ENCODE measurements around the gene XIRP1. TPM values are rescaled to one million over a fixed set of nuclear protein-coding genes. Genes with fewer than 3 reads are reported as not detected.
A peak's percentile ranks its signal among the peaks of the same experiment; 100 is the strongest.

The XIRP1 gene
- total and polyA plus RNA-seq, 4 donors: 0.13 to 0.75 (median 0.19) TPM; not detected in 1

DNA sequence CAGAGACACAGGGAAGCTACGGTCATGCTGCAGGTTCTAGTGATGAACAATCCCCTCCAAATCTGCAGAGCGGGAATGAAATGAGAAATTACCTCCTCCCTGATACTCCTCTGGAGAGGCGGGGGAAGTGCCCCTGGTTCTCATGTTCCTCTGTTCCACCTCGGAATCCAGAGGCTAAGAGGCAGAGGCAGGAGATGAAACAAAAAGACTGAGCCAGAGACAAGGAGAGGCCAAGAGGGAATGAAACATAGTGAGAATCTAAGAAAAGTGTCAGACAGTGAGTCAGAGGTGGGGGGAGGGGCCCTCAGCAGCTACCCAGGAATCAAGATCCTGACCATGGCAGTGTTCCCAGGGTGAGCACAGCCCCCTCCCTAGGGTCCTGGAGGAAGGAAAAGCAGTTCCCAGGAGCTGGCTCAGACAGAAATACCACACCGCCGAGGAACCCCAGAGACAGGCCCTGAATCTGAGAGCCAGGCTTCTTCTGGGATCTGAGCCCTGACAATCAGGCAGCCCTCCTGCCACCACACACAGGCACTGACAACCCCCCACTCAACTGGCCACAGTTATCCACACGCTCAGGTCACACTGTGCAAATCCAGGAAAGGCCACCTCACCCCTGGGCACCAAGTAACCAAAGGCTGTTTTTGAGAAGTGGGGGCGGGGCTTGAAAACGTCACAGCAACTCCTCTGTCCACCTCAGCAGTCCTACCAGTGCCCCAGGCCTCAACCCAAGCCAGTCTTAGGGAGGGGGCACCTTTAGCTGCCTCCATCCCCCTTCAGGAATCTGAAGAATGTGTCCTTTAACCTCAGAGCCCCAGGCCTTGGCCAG is 41.4 kb downstream of the XIRP1 start:
- Histone ChIP-seq H3K36me3 (ENCODE audit: control insufficient read depth in 1 of 2, insufficient read depth in 2 of 2, low read length in 1 of 2) (peaks cover 0 to 1% of the 10 kb centered on the region in 2 donors), H3K27ac (ENCODE audit: low read depth in 1 of 2, low read length in 2 of 2) (peak overlapping the region; percentile 83 to 84), H3K27me3 (ENCODE audit: control insufficient read depth in 1 of 2, insufficient read depth in 2 of 2, low read length in 1 of 2) (no peaks in the 10 kb centered on the region), H3K9me3 (ENCODE audit: control insufficient read depth, low read length) (no peaks in the 10 kb centered on the region), H3K4me3 (ENCODE audit: low read length in 2 of 2) (peak overlapping the region; percentile 13 to 91), H3K4me1 (ENCODE audit: control insufficient read depth in 1 of 2, insufficient read depth in 2 of 2, low read length in 2 of 2) (peaks cover 10% of the 10 kb centered on the region in 2 donors)
- DNase-seq (peak; percentile 96 to 97), ATAC-seq (ENCODE audit: low FRiP score) (peak; percentile 69)
- WGBS, 2 donors: 3% methylated on average over 9 of the region's 9 CpGs
- intact Hi-C loops (cut with DNase I): loop anchor here in 1 of 2 donors (1.0 kb wide), 1 partner anchor 27 kb away; no protein-coding TSS in a partner anchor

DNA sequence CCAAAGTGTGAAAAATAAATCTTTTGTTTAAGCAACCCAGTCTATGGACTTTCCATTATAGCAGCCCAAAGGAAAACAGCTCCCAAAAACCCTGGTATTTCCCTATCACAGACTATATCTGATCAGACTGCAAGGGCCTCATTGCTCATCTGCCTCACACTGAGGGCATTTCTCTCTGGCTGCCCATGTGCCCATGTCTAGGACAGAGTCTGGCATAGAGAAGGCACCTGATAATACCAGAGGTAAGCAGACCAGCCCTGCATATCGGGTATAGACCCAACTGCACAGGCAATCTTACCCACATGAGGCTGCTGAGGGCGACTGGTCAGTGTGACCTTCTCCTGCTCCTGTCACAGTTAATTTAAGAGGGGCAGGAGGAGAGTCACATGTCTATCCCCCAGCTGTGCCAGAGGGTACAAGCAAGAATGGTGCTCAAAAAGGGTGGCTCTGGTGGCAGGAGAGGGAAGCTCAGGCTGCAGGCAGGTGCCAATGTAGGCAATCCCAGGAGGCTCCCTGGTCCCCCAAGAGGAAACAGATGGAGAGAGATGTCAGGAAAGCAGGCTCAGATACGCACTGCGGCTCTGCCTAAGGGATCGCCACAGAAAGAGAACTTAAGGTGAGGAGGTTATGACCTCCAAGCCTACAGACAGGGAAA is 42.1 kb downstream of the XIRP1 start:
- intact Hi-C loops (cut with DNase I): no loop called here
- peaks cover 10% of the 10 kb centered on the region in 2 donors for H3K4me1 ChIP-seq (ENCODE audit: control insufficient read depth in 1 of 2, insufficient read depth in 2 of 2, low read length in 2 of 2)

DNA sequence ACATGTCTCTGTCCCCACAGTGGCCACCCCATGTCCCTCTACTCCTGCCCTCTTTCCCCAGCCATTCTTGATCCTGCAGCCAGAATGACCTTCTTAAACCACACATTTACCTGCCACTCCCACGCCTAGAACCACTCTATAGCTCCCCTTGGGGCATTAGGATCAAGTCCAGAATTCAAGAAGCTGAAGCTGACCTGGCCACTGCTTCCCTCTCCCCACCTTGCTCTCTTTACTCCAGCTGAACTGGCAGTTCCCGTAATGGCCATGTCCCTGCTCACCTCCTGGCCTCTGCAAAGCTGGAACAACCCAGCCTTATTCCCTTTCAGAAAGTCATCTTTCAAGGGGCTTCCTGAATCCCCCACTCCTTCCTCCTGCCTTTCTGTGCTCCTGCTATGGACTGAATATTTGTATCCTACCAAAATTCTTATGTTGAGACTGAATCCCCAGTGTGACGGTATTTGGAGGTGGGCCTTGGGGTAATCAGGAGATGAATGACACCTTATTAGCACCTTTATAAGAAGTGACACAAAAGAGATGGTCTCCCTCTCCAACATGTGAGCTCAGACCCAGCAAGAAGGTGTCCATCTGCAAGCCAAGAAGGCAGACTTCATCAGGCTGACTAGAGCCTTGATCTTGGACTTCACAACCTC is 42.8 kb downstream of the XIRP1 start:
- DNase-seq: no peak
- peak overlapping the region; percentile 34 to 83 for H3K27ac ChIP-seq (ENCODE audit: low read depth in 1 of 2, low read length in 2 of 2)
- peaks cover 0 to 5% of the 10 kb centered on the region in 2 donors for H3K36me3 ChIP-seq (ENCODE audit: control insufficient read depth in 1 of 2, insufficient read depth in 2 of 2, low read length in 1 of 2)
- no peak overlapping the region for H3K4me3 ChIP-seq (ENCODE audit: low read length in 2 of 2)
- no peak for ATAC-seq (ENCODE audit: low FRiP score)
- peaks cover 10% of the 10 kb centered on the region in 2 donors for H3K4me1 ChIP-seq (ENCODE audit: control insufficient read depth in 1 of 2, insufficient read depth in 2 of 2, low read length in 2 of 2)
- intact Hi-C loops (cut with DNase I): no loop called here
- H3K9me3 ChIP-seq (ENCODE audit: control insufficient read depth, low read length): no peaks in the 10 kb centered on the region
- 67 to 70% methylated on average over 3 of the region's 3 CpGs for WGBS, 2 donors
- H3K27me3 ChIP-seq (ENCODE audit: control insufficient read depth in 1 of 2, insufficient read depth in 2 of 2, low read length in 1 of 2): no peaks in the 10 kb centered on the region

More for the DNA sequence above, 42.1 kb downstream of the XIRP1 start:
- ATAC-seq (ENCODE audit: low FRiP score) (no peak), DNase-seq (no peak)
- Histone ChIP-seq H3K27ac (ENCODE audit: low read depth in 1 of 2, low read length in 2 of 2) (peak overlapping the region; percentile 34 to 83), H3K4me3 (ENCODE audit: low read length in 2 of 2) (peak overlapping the region in 1 of 2 donors; percentile 25), H3K36me3 (ENCODE audit: control insufficient read depth in 1 of 2, insufficient read depth in 2 of 2, low read length in 1 of 2) (peaks cover 0 to 2% of the 10 kb centered on the region in 2 donors), H3K9me3 (ENCODE audit: control insufficient read depth, low read length) (no peaks in the 10 kb centered on the region), H3K27me3 (ENCODE audit: control insufficient read depth in 1 of 2, insufficient read depth in 2 of 2, low read length in 1 of 2) (no peaks in the 10 kb centered on the region)
- WGBS, 2 donors: 9 to 16% methylated on average over 5 of the region's 5 CpGs

GRCh38 chr3:39149059-39149455 is 43.3 kb downstream of the XIRP1 start:
- H3K36me3 ChIP-seq (ENCODE audit: control insufficient read depth in 1 of 2, insufficient read depth in 2 of 2, low read length in 1 of 2): peaks cover 0 to 5% of the 10 kb centered on the region in 2 donors
- WGBS, 2 donors: 59 to 62% methylated on average over 4 of the region's 4 CpGs
- no peak overlapping the region for H3K4me3 ChIP-seq (ENCODE audit: low read length in 2 of 2)
- no peak overlapping the region for H3K27ac ChIP-seq (ENCODE audit: low read depth in 1 of 2, low read length in 2 of 2)
- DNase-seq (no peak), ATAC-seq (ENCODE audit: low FRiP score) (no peak)
- no peaks in the 10 kb centered on the region for H3K27me3 ChIP-seq (ENCODE audit: control insufficient read depth in 1 of 2, insufficient read depth in 2 of 2, low read length in 1 of 2)
- intact Hi-C loops (cut with DNase I): no loop called here
- H3K4me1 ChIP-seq (ENCODE audit: control insufficient read depth in 1 of 2, insufficient read depth in 2 of 2, low read length in 2 of 2): peaks cover 10% of the 10 kb centered on the region in 2 donors
- H3K9me3 ChIP-seq (ENCODE audit: control insufficient read depth, low read length): no peaks in the 10 kb centered on the region

- peaks cover 10% of the 10 kb centered on the region in 2 donors for H3K4me1 ChIP-seq (ENCODE audit: control insufficient read depth in 1 of 2, insufficient read depth in 2 of 2, low read length in 2 of 2)
- H3K9me3 ChIP-seq (ENCODE audit: control insufficient read depth, low read length): no peaks in the 10 kb centered on the region
- 25 to 29% methylated on average over 9 of the region's 9 CpGs for WGBS, 2 donors
- peaks cover 0 to 5% of the 10 kb centered on the region in 2 donors for H3K36me3 ChIP-seq (ENCODE audit: control insufficient read depth in 1 of 2, insufficient read depth in 2 of 2, low read length in 1 of 2)
- no peak overlapping the region for H3K4me3 ChIP-seq (ENCODE audit: low read length in 2 of 2)
- no peak for ATAC-seq (ENCODE audit: low FRiP score)
- intact Hi-C loops (cut with DNase I): no loop called here
- H3K27me3 ChIP-seq (ENCODE audit: control insufficient read depth in 1 of 2, insufficient read depth in 2 of 2, low read length in 1 of 2): no peaks in the 10 kb centered on the region
- no peak for DNase-seq
- peak overlapping the region; percentile 23 to 71 for H3K27ac ChIP-seq (ENCODE audit: low read depth in 1 of 2, low read length in 2 of 2)
Observed at GRCh38 chr3:39148435-39149058, 43.8 kb downstream of the XIRP1 start.

DNA sequence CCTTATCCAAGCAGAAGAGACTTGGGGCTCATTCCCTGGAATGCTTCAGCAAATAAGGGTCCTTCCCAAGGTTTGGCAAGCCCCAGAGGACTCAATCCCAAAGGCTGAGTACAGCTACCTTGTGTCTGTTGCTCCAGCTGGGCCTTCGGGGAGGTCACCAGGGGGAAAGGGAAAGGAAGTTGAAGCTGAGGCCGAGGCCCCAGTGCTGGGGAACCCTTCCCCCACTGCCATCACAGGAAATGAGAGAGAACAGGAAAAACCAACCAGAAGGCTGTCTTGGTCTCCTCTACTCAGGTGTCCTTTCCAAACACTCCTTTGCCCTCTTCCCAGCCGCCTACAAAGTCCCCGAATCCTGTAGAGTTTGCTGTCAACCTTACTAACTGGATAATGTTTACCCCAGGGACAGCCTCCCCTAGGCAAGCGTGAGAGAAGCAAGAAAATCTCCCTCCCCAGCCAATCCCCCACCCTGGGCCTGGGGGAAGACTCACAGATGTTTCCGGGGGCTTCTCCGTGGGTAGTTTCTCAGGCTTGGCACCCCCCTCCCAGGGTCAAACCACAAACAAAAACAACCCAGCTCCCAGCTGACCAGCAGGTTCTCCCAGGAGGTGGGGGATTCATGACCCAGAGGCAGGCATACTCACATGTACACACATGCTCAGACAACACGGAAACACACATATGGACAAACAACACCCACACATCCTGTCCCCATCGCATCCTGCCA is 44.5 kb downstream of the XIRP1 start:
- WGBS, 2 donors: 18 to 27% methylated on average over 9 of the region's 9 CpGs
- H3K4me3 ChIP-seq (ENCODE audit: low read length in 2 of 2): no peak overlapping the region
- no peaks in the 10 kb centered on the region for H3K27me3 ChIP-seq (ENCODE audit: control insufficient read depth in 1 of 2, insufficient read depth in 2 of 2, low read length in 1 of 2)
- peaks cover 10% of the 10 kb centered on the region in 2 donors for H3K4me1 ChIP-seq (ENCODE audit: control insufficient read depth in 1 of 2, insufficient read depth in 2 of 2, low read length in 2 of 2)
- peaks cover 0 to 11% of the 10 kb centered on the region in 2 donors for H3K36me3 ChIP-seq (ENCODE audit: control insufficient read depth in 1 of 2, insufficient read depth in 2 of 2, low read length in 1 of 2)
- H3K9me3 ChIP-seq (ENCODE audit: control insufficient read depth, low read length): no peaks in the 10 kb centered on the region
- peak overlapping the region; percentile 23 to 71 for H3K27ac ChIP-seq (ENCODE audit: low read depth in 1 of 2, low read length in 2 of 2)
- ATAC-seq (ENCODE audit: low FRiP score) (no peak), DNase-seq (no peak)
- intact Hi-C loops (cut with DNase I): loop anchor here in 1 of 2 donors (2.0 kb wide), 1 partner anchor 41 kb away; the partner anchor contains the start of genes GORASP1 and TTC21A

DNA sequence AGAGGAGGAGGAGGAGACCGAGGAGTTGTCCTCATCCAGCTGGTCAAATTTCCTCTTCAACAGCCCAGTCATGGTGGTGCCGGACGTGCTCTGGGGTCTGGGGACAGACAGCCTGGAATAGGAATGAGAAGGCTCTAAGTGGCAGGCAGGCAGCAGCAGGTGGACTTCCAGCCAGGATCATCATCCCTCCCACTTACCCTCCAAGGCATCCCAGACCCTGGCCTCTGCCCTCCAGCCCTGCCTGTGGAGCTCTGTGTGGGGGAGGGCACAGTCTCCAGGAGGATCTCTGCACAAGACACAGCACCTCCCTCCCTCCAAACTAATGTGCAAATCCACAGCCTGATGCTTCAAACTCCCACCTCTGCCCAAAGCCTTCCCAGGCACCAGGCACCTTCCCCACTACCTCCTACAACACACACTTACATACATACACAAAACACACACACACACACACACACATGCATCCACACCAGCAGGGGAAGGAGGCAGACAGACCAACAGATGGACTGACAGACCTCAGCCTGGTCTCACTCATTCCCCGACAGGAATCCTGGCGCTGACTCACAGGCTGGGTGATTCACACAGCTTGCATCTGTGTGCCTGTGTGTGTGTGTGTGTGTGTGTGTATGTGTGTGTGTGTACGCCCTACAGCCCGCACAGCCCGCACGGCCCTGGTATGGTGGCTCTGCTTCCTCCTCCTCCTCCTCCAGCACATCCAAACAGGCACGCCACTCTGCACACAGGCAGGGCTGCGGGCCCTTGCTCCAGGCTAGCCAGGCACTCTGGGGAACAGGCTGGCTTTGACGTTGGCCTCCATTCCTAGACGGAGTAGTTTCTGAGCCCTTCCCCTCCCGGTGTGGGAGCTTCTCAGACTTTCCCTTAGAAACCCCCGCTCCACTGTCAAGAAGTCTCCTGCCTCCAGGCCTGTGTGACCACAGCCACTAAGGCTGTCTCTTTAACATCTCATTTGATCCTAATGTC is 45.5 kb downstream of the XIRP1 start:
- H3K4me1 ChIP-seq (ENCODE audit: control insufficient read depth in 1 of 2, insufficient read depth in 2 of 2, low read length in 2 of 2): peaks cover 10% of the 10 kb centered on the region in 2 donors
- H3K4me3 ChIP-seq (ENCODE audit: low read length in 2 of 2): no peak overlapping the region
- intact Hi-C loops (cut with DNase I): loop anchor here in 1 of 2 donors (2.0 kb wide), 1 partner anchor 40 kb away; the partner anchor contains the start of genes GORASP1 and TTC21A
- H3K36me3 ChIP-seq (ENCODE audit: control insufficient read depth in 1 of 2, insufficient read depth in 2 of 2, low read length in 1 of 2): peaks cover 0 to 11% of the 10 kb centered on the region in 2 donors
- peak; percentile 75 for ATAC-seq (ENCODE audit: low FRiP score)
- peak; percentile 93 to 94 for DNase-seq
- H3K27ac ChIP-seq (ENCODE audit: low read depth in 1 of 2, low read length in 2 of 2): peak overlapping the region; percentile 23 to 71
- no peaks in the 10 kb centered on the region for H3K9me3 ChIP-seq (ENCODE audit: control insufficient read depth, low read length)
- H3K27me3 ChIP-seq (ENCODE audit: control insufficient read depth in 1 of 2, insufficient read depth in 2 of 2, low read length in 1 of 2): no peaks in the 10 kb centered on the region
- WGBS, 2 donors: 8% methylated on average over 15 of the region's 15 CpGs
